Measurements from ENCODE around the gene PTPRM. TPM values are rescaled to one million over a fixed set of nuclear protein-coding genes. Genes with fewer than 3 reads are reported as not detected.

PTPRM gene
- total RNA-seq, 1 donor from 2014 or later, result 11.5 TPM

- no peaks in the 10 kb centered on the region for H3K4me1 Mint-ChIP-seq
- H3K36me3 Mint-ChIP-seq (ENCODE audit: low read depth), result no peaks in the 10 kb centered on the region
- no peak for DNase-seq
- intact Hi-C loops (cut with micrococcal nuclease), result no loop called here
- no peaks in the 10 kb centered on the region for H3K27me3 Mint-ChIP-seq
- no peak overlapping the region for H3K4me3 Mint-ChIP-seq
- peaks cover 5% of the 10 kb centered on the region for H3K9me3 Mint-ChIP-seq
- H3K27ac Mint-ChIP-seq, result no peak overlapping the region
Observed at GRCh38 chr18:8106603-8107002, 539.5 kb downstream of the PTPRM start.

- intact Hi-C loops (cut with micrococcal nuclease), result no loop called here
- Mint-ChIP-seq H3K4me1 (no peaks in the 10 kb centered on the region), H3K4me3 (no peak overlapping the region), H3K27ac (no peak overlapping the region), H3K9me3 (peaks cover 4% of the 10 kb centered on the region), H3K27me3 (no peaks in the 10 kb centered on the region), H3K36me3 (ENCODE audit: low read depth) (no peaks in the 10 kb centered on the region)
- DNase-seq, result no peak
Observed at GRCh38 chr18:8107426-8107825, 540.3 kb downstream of the PTPRM start.

- H3K9me3 Mint-ChIP-seq, result no peaks in the 10 kb centered on the region
- no peak for DNase-seq
Observed at GRCh38 chr18:8114480-8114879, 547.4 kb downstream of the PTPRM start.

GRCh38 chr18:8116341-8117005 lies 549.4 kb downstream of the PTPRM start:
- H3K36me3 Mint-ChIP-seq (ENCODE audit: low read depth), result no peaks in the 10 kb centered on the region
- H3K4me3 Mint-ChIP-seq, result no peak overlapping the region
- H3K4me1 Mint-ChIP-seq, result no peaks in the 10 kb centered on the region
- no peaks in the 10 kb centered on the region for H3K9me3 Mint-ChIP-seq
- no peaks in the 10 kb centered on the region for H3K27me3 Mint-ChIP-seq
- H3K27ac Mint-ChIP-seq, result no peak overlapping the region
- DNase-seq, result no peak
- intact Hi-C loops (cut with micrococcal nuclease), result no loop called here

More at GRCh38 chr18:8114480-8114879, 547.4 kb downstream of the PTPRM start:
- no peak overlapping the region for H3K4me3 Mint-ChIP-seq
- H3K4me1 Mint-ChIP-seq, result no peaks in the 10 kb centered on the region
- no peaks in the 10 kb centered on the region for H3K27me3 Mint-ChIP-seq
- intact Hi-C loops (cut with micrococcal nuclease), result no loop called here
- H3K36me3 Mint-ChIP-seq (ENCODE audit: low read depth), result no peaks in the 10 kb centered on the region
- H3K27ac Mint-ChIP-seq, result no peak overlapping the region

GRCh38 chr18:8117006-8117371 lies 549.9 kb downstream of the PTPRM start:
- H3K9me3 Mint-ChIP-seq, result no peaks in the 10 kb centered on the region
- no peak overlapping the region for H3K4me3 Mint-ChIP-seq
- H3K27me3 Mint-ChIP-seq, result no peaks in the 10 kb centered on the region
- DNase-seq, result no peak
- no peaks in the 10 kb centered on the region for H3K36me3 Mint-ChIP-seq (ENCODE audit: low read depth)
- intact Hi-C loops (cut with micrococcal nuclease), result no loop called here
- H3K4me1 Mint-ChIP-seq, result no peaks in the 10 kb centered on the region
- no peak overlapping the region for H3K27ac Mint-ChIP-seq

GRCh38 chr18:8121101-8121500 lies 554.0 kb downstream of the PTPRM start:
- Mint-ChIP-seq H3K27me3 (no peaks in the 10 kb centered on the region), H3K9me3 (no peaks in the 10 kb centered on the region), H3K4me3 (no peak overlapping the region), H3K36me3 (ENCODE audit: low read depth) (no peaks in the 10 kb centered on the region), H3K4me1 (no peaks in the 10 kb centered on the region), H3K27ac (no peak overlapping the region)
- no peak for DNase-seq
- intact Hi-C loops (cut with micrococcal nuclease), result no loop called here

GRCh38 chr18:8121942-8122480 lies 554.9 kb downstream of the PTPRM start:
- H3K36me3 Mint-ChIP-seq (ENCODE audit: low read depth), result no peaks in the 10 kb centered on the region
- no peak for DNase-seq
- intact Hi-C loops (cut with micrococcal nuclease), result no loop called here
- H3K4me3 Mint-ChIP-seq, result no peak overlapping the region
- no peaks in the 10 kb centered on the region for H3K27me3 Mint-ChIP-seq
- no peaks in the 10 kb centered on the region for H3K9me3 Mint-ChIP-seq
- no peaks in the 10 kb centered on the region for H3K4me1 Mint-ChIP-seq
- no peak overlapping the region for H3K27ac Mint-ChIP-seq

- Mint-ChIP-seq H3K4me1 (no peaks in the 10 kb centered on the region), H3K9me3 (no peaks in the 10 kb centered on the region), H3K27ac (no peak overlapping the region), H3K27me3 (no peaks in the 10 kb centered on the region), H3K4me3 (no peak overlapping the region), H3K36me3 (ENCODE audit: low read depth) (no peaks in the 10 kb centered on the region)
- no peak for DNase-seq
- intact Hi-C loops (cut with micrococcal nuclease), result no loop called here
Observed at GRCh38 chr18:8124232-8125146, 557.4 kb downstream of the PTPRM start.

GRCh38 chr18:8130096-8130495 lies 563.0 kb downstream of the PTPRM start:
- DNase-seq, result no peak
- Mint-ChIP-seq H3K27me3 (no peaks in the 10 kb centered on the region), H3K4me1 (no peaks in the 10 kb centered on the region), H3K4me3 (no peak overlapping the region), H3K9me3 (peaks cover 4% of the 10 kb centered on the region), H3K27ac (no peak overlapping the region), H3K36me3 (ENCODE audit: low read depth) (no peaks in the 10 kb centered on the region)
- intact Hi-C loops (cut with micrococcal nuclease), result no loop called here

- no peak overlapping the region for H3K4me3 Mint-ChIP-seq
- no peak overlapping the region for H3K27ac Mint-ChIP-seq
- no peaks in the 10 kb centered on the region for H3K36me3 Mint-ChIP-seq (ENCODE audit: low read depth)
- H3K4me1 Mint-ChIP-seq, result peaks cover 2% of the 10 kb centered on the region
- intact Hi-C loops (cut with micrococcal nuclease), result no loop called here
- H3K27me3 Mint-ChIP-seq, result no peaks in the 10 kb centered on the region
- no peak for DNase-seq
- peaks cover 4% of the 10 kb centered on the region for H3K9me3 Mint-ChIP-seq
Observed at GRCh38 chr18:8133032-8133431, 565.9 kb downstream of the PTPRM start.

GRCh38 chr18:8133888-8134287 lies 566.8 kb downstream of the PTPRM start:
- Mint-ChIP-seq H3K27me3 (no peaks in the 10 kb centered on the region), H3K9me3 (peaks cover 4% of the 10 kb centered on the region), H3K27ac (no peak overlapping the region), H3K4me3 (no peak overlapping the region), H3K36me3 (ENCODE audit: low read depth) (no peaks in the 10 kb centered on the region), H3K4me1 (peaks cover 2% of the 10 kb centered on the region)
- intact Hi-C loops (cut with micrococcal nuclease), result no loop called here
- DNase-seq, result no peak

- H3K27ac Mint-ChIP-seq, result no peak overlapping the region
- H3K27me3 Mint-ChIP-seq, result no peaks in the 10 kb centered on the region
- no peaks in the 10 kb centered on the region for H3K9me3 Mint-ChIP-seq
- H3K4me3 Mint-ChIP-seq, result no peak overlapping the region
- peaks cover 2% of the 10 kb centered on the region for H3K4me1 Mint-ChIP-seq
- DNase-seq, result no peak
- H3K36me3 Mint-ChIP-seq (ENCODE audit: low read depth), result no peaks in the 10 kb centered on the region
- intact Hi-C loops (cut with micrococcal nuclease), result no loop called here
Observed at GRCh38 chr18:8139127-8139527, 572.0 kb downstream of the PTPRM start.

GRCh38 chr18:8139891-8140406 lies 572.8 kb downstream of the PTPRM start:
- H3K36me3 Mint-ChIP-seq (ENCODE audit: low read depth), result no peaks in the 10 kb centered on the region
- peaks cover 2% of the 10 kb centered on the region for H3K4me1 Mint-ChIP-seq
- no peak overlapping the region for H3K27ac Mint-ChIP-seq
- no peak overlapping the region for H3K4me3 Mint-ChIP-seq
- H3K27me3 Mint-ChIP-seq, result no peaks in the 10 kb centered on the region
- no peak for DNase-seq
- intact Hi-C loops (cut with micrococcal nuclease), result no loop called here
- no peaks in the 10 kb centered on the region for H3K9me3 Mint-ChIP-seq

GRCh38 chr18:8140841-8141501 lies 573.9 kb downstream of the PTPRM start:
- Mint-ChIP-seq H3K36me3 (ENCODE audit: low read depth) (no peaks in the 10 kb centered on the region), H3K4me3 (no peak overlapping the region), H3K9me3 (no peaks in the 10 kb centered on the region), H3K27ac (no peak overlapping the region), H3K27me3 (no peaks in the 10 kb centered on the region), H3K4me1 (peaks cover 2% of the 10 kb centered on the region)
- no peak for DNase-seq
- intact Hi-C loops (cut with micrococcal nuclease), result no loop called here

All from activated CD4-positive, alpha-beta T cell treated with anti-CD3 and anti-CD28 coated beads, Interleukin-2, amount 10 ng/mL, durations not matched to agents 24 days and 14 days (primary cell).